ENCODE data around the gene ZNF202. TPM values are rescaled to one million over a fixed set of nuclear protein-coding genes. Genes with fewer than 3 reads are reported as not detected.

The ZNF202 gene
- total RNA-seq: 8.2 and 9.7 TPM in 2 replicates
- 4.5 and 5.2 TPM in 2 replicates for polyA plus RNA-seq
- 4.0 and 4.6 TPM in 2 replicates for polyA plus RNA-seq (2012)
- 1.3 and 2.9 TPM in 2 replicates for polyA minus RNA-seq (ENCODE audit: low replicate concordance)

DNA sequence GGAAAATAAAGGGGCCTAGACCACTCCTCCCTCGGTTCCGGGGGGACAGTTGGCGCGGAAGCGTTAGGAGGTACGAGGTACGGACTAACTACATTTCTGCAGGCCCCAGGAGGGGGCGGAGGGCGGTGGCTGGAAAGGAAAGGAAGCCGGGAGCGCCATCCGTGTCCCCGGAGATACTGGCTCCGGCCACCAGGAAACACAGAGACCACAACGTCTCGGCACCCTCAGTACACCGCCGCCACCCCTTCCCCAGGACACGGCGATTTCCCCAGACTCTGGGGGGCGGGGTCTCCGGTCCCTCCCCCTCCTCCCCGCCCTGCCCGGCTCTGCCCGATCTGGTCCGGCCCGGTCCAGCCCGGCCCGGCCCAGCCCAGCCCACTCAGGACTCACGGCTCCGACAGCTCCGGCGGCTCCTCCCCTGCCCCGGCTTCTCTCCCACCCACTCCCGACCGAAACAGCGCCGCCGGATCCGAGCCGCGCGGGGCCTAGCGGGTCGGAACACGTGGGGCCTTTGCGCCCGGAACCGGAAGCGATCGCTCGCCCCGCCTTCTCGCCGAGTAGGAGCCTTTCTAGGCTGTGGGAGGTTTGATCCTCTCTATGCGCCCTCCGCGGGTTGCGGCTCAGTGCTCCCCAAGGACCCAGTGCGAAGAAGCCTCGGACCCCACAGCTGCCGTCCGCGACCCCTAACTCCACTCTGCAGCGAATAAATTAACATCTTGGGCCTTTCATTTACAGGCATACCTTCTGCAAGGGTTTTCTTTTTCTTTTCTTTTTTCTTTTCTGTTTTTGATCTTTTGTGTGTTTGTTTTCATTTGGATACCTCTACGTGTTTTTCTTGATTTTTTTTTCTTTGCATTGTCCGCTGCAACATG, at the start of gene ZNF202:
ZNF202 (minus strand) TSS at position 502 of the 872 bp plus-strand sequence. CDS start 10,772 bp downstream, outside the sequence.
- peaks cover 33% of the 10 kb centered on the region for H3K79me2 ChIP-seq (ENCODE audit: control insufficient read depth, insufficient read depth, low read length)
- H3K4me1 ChIP-seq (ENCODE audit: control insufficient read depth, extremely low read depth, insufficient read depth, low read length): no peaks in the 10 kb centered on the region
- no peaks in the 10 kb centered on the region for H3K27me3 ChIP-seq (ENCODE audit: control insufficient read depth, insufficient read depth, low read length)
- H3K27ac ChIP-seq (ENCODE audit: insufficient read depth, low read length): peak within 1 kb of the TSS; percentile 78
- H4K20me1 ChIP-seq (ENCODE audit: control insufficient read depth, extremely low read depth, insufficient read depth, low read length): no peaks in the 10 kb centered on the region
- H3K36me3 ChIP-seq (ENCODE audit: control insufficient read depth, insufficient read depth, low read length): no peaks in the 10 kb centered on the region
- H2AFZ ChIP-seq (ENCODE audit: low read length): peak within 1 kb of the TSS; percentile 78
- H3K4me3 ChIP-seq (replicated peaks in 1 of 4; ENCODE audit: control extremely low read depth in 1 of 4, insufficient read depth in 1 of 4, low read depth in 3 of 4, low read length in 4 of 4): peak within 1 kb of the TSS; percentile 53 to 88 (median 77)
- no peaks in the 10 kb centered on the region for H3K9me3 ChIP-seq (ENCODE audit: control insufficient read depth, insufficient read depth, low read depth, low read length)
- peak within 1 kb of the TSS; percentile 85 for H3K9ac ChIP-seq (ENCODE audit: insufficient read depth, low read length)
- peak within 1 kb of the TSS; percentile 99 for H3K4me2 ChIP-seq (ENCODE audit: extremely low read depth, insufficient read depth, low read length)
- no peak for TF ChIP-seq EZH2 (IDR thresholded peaks at IDR 0.05; ENCODE audit: low read length, missing control alignments)
- TF ChIP-seq, protein P1, sequence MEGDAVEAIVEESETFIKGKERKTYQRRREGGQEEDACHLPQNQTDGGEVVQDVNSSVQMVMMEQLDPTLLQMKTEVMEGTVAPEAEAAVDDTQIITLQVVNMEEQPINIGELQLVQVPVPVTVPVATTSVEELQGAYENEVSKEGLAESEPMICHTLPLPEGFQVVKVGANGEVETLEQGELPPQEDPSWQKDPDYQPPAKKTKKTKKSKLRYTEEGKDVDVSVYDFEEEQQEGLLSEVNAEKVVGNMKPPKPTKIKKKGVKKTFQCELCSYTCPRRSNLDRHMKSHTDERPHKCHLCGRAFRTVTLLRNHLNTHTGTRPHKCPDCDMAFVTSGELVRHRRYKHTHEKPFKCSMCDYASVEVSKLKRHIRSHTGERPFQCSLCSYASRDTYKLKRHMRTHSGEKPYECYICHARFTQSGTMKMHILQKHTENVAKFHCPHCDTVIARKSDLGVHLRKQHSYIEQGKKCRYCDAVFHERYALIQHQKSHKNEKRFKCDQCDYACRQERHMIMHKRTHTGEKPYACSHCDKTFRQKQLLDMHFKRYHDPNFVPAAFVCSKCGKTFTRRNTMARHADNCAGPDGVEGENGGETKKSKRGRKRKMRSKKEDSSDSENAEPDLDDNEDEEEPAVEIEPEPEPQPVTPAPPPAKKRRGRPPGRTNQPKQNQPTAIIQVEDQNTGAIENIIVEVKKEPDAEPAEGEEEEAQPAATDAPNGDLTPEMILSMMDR (conservative IDR thresholded peaks at IDR 0.05 in 1 of 2, IDR thresholded peaks at IDR 0.05 in 1 of 2; ENCODE audit: low read depth in 1 of 2, low read length in 2 of 2): peak; percentile 4 to 18
- peak; percentile 89 to 91 for DNase-seq (ENCODE audit: low read depth in 2 of 2)

DNA sequence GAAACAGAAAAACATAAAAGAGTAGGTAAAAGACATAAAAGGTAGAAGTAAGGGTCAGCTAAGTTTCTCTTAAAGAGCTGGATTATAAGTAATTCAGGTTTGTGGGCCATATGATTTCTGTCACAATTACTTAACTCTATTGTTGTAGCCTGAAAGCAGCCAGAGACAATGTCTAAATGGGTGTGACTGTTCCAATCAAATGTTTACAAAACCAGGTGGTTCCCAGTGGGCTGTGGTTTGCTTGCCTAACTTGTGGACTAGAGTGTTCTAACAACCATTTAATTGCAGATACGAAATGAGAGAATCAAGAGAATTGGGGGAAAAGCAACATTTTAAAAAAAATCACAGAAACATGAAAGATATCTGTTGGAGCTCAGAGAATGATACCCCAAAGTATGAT, 42.1 kb upstream of the ZNF202 start:
- no peaks in the 10 kb centered on the region for H3K79me2 ChIP-seq (ENCODE audit: control insufficient read depth, insufficient read depth, low read length)
- no peak overlapping the region for H2AFZ ChIP-seq (ENCODE audit: low read length)
- no peaks in the 10 kb centered on the region for H3K36me3 ChIP-seq (ENCODE audit: control insufficient read depth, insufficient read depth, low read length)
- DNase-seq (ENCODE audit: low read depth in 2 of 2): no peak
- H3K4me3 ChIP-seq (replicated peaks in 1 of 4; ENCODE audit: control extremely low read depth in 1 of 4, insufficient read depth in 1 of 4, low read depth in 3 of 4, low read length in 4 of 4): no peak overlapping the region
- H3K4me2 ChIP-seq (ENCODE audit: extremely low read depth, insufficient read depth, low read length): no peak overlapping the region
- no peaks in the 10 kb centered on the region for H4K20me1 ChIP-seq (ENCODE audit: control insufficient read depth, extremely low read depth, insufficient read depth, low read length)
- H3K4me1 ChIP-seq (ENCODE audit: control insufficient read depth, extremely low read depth, insufficient read depth, low read length): no peaks in the 10 kb centered on the region
- TF ChIP-seq EZH2 (IDR thresholded peaks at IDR 0.05; ENCODE audit: low read length, missing control alignments): no peak
- TF ChIP-seq, protein P1 (conservative IDR thresholded peaks at IDR 0.05 in 1 of 2, IDR thresholded peaks at IDR 0.05 in 1 of 2; ENCODE audit: low read depth in 1 of 2, low read length in 2 of 2): no peak
- H3K9me3 ChIP-seq (ENCODE audit: control insufficient read depth, insufficient read depth, low read depth, low read length): no peaks in the 10 kb centered on the region
- H3K9ac ChIP-seq (ENCODE audit: insufficient read depth, low read length): no peak overlapping the region
- H3K27me3 ChIP-seq (ENCODE audit: control insufficient read depth, insufficient read depth, low read length): no peaks in the 10 kb centered on the region
- no peak overlapping the region for H3K27ac ChIP-seq (ENCODE audit: insufficient read depth, low read length)

DNA sequence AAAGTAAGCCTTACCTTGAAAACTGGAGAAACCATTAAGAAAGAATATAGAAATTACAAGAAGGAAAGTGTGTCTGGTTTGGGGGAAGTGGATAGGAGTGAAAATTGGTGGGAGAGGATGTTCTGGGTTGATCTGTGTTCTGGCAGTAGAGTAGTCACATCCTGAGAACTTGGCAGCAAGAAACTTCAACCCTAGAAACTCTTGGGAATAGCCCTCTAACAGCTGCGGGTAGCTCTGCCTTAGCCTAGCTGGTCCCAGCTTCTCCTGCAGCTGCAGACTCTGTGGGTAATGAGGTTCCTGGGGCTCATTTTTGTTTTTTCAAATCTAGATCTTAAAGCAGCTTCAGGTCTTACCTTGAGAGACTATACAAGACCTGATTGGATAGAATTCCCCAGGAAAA, 37.1 kb upstream of the ZNF202 start:
- no peaks in the 10 kb centered on the region for H3K9me3 ChIP-seq (ENCODE audit: control insufficient read depth, insufficient read depth, low read depth, low read length)
- H4K20me1 ChIP-seq (ENCODE audit: control insufficient read depth, extremely low read depth, insufficient read depth, low read length): no peaks in the 10 kb centered on the region
- no peaks in the 10 kb centered on the region for H3K4me1 ChIP-seq (ENCODE audit: control insufficient read depth, extremely low read depth, insufficient read depth, low read length)
- H3K4me2 ChIP-seq (ENCODE audit: extremely low read depth, insufficient read depth, low read length): no peak overlapping the region
- no peaks in the 10 kb centered on the region for H3K79me2 ChIP-seq (ENCODE audit: control insufficient read depth, insufficient read depth, low read length)
- no peak for TF ChIP-seq EZH2 (IDR thresholded peaks at IDR 0.05; ENCODE audit: low read length, missing control alignments)
- TF ChIP-seq, protein P1 (conservative IDR thresholded peaks at IDR 0.05 in 1 of 2, IDR thresholded peaks at IDR 0.05 in 1 of 2; ENCODE audit: low read depth in 1 of 2, low read length in 2 of 2): no peak
- no peak for DNase-seq (ENCODE audit: low read depth in 2 of 2)
- H3K9ac ChIP-seq (ENCODE audit: insufficient read depth, low read length): no peak overlapping the region
- H2AFZ ChIP-seq (ENCODE audit: low read length): no peak overlapping the region
- H3K36me3 ChIP-seq (ENCODE audit: control insufficient read depth, insufficient read depth, low read length): no peaks in the 10 kb centered on the region
- H3K4me3 ChIP-seq (replicated peaks in 1 of 4; ENCODE audit: control extremely low read depth in 1 of 4, insufficient read depth in 1 of 4, low read depth in 3 of 4, low read length in 4 of 4): no peak overlapping the region
- H3K27ac ChIP-seq (ENCODE audit: insufficient read depth, low read length): no peak overlapping the region
- H3K27me3 ChIP-seq (ENCODE audit: control insufficient read depth, insufficient read depth, low read length): no peaks in the 10 kb centered on the region
